Mucosa of stomach (tissue), 1 donor: ENCODE measurements around the gene ZFR2.
"Not testable (repeated sequence)": the region's sequence is repeated elsewhere in the genome, so short reads cannot be mapped to it uniquely, and the experiment has no call there.

Experiments
- H3K27me3 ChIP-seq: one replicate; pipeline ENCODE4 v1.7.0; 2013; ENCODE audit warnings: mild to moderate bottlenecking, low read length; ENCODE audit not compliant: control insufficient read depth, insufficient read depth
- H3K36me3 ChIP-seq: one replicate; pipeline ENCODE4 v1.7.0; 2013; ENCODE audit warnings: low read length; ENCODE audit not compliant: control insufficient read depth, insufficient read depth
- H3K4me1 ChIP-seq: one replicate; pipeline ENCODE4 v1.7.0; 2013; ENCODE audit warnings: mild to moderate bottlenecking, low read length; ENCODE audit not compliant: control insufficient read depth, insufficient read depth
- H3K4me3 ChIP-seq: one replicate; pipeline ENCODE4 v1.7.0; 2013; ENCODE audit warnings: low read length
- H3K9ac ChIP-seq: one replicate; pipeline ENCODE4 v1.7.0; 2013; ENCODE audit warnings: mild to moderate bottlenecking, low read length, moderate library complexity
- H3K9me3 ChIP-seq: one replicate; pipeline ENCODE4 v1.7.0; 2013; ENCODE audit warnings: mild to moderate bottlenecking, low read length, moderate library complexity; ENCODE audit not compliant: control insufficient read depth
- donor health status: Pancreatic carcinoma.

The ZFR2 gene

GRCh38 chr19:3895788-3896187 lies 26.9 kb upstream of the ZFR2 start:
- Histone ChIP-seq H3K9ac (no peak overlapping the region), H3K4me3 (no peak overlapping the region), H3K36me3 (no peaks in the 10 kb centered on the region), H3K27me3 (no peaks in the 10 kb centered on the region), H3K9me3 (no peaks in the 10 kb centered on the region), H3K4me1 (no peaks in the 10 kb centered on the region)

- not testable (repeated sequence) for H3K36me3 ChIP-seq, H3K4me1 ChIP-seq, H3K4me3 ChIP-seq, H3K9ac ChIP-seq, H3K9me3 ChIP-seq, H3K27me3 ChIP-seq
These were observed 26.1 kb upstream of the ZFR2 start for GRCh38 chr19:3894959-3895358.

- Histone ChIP-seq H3K4me1 (no peaks in the 10 kb centered on the region), H3K27me3 (no peaks in the 10 kb centered on the region), H3K9me3 (no peaks in the 10 kb centered on the region), H3K9ac (no peak overlapping the region), H3K4me3 (no peak overlapping the region), H3K36me3 (no peaks in the 10 kb centered on the region)
These were observed 24.8 kb upstream of the ZFR2 start for GRCh38 chr19:3893509-3894179.

- H3K9me3 ChIP-seq, result no peaks in the 10 kb centered on the region
- H3K4me1 ChIP-seq, result no peaks in the 10 kb centered on the region
- no peaks in the 10 kb centered on the region for H3K36me3 ChIP-seq
- no peaks in the 10 kb centered on the region for H3K27me3 ChIP-seq
- no peak overlapping the region for H3K9ac ChIP-seq
- no peak overlapping the region for H3K4me3 ChIP-seq
These were observed 21.8 kb upstream of the ZFR2 start for GRCh38 chr19:3890591-3890990.

- Histone ChIP-seq H3K9me3 (no peaks in the 10 kb centered on the region), H3K9ac (no peak overlapping the region), H3K36me3 (no peaks in the 10 kb centered on the region), H3K4me3 (no peak overlapping the region), H3K27me3 (peaks cover 27% of the 10 kb centered on the region), H3K4me1 (no peaks in the 10 kb centered on the region)
These were observed 13.2 kb upstream of the ZFR2 start for GRCh38 chr19:3882041-3882384.

GRCh38 chr19:3881272-3882040 lies 12.6 kb upstream of the ZFR2 start:
- Histone ChIP-seq H3K9me3 (no peaks in the 10 kb centered on the region), H3K36me3 (no peaks in the 10 kb centered on the region), H3K27me3 (peaks cover 27% of the 10 kb centered on the region), H3K9ac (no peak overlapping the region), H3K4me1 (no peaks in the 10 kb centered on the region), H3K4me3 (no peak overlapping the region)

- Histone ChIP-seq H3K4me3 (no peak within 1 kb of the TSS), H3K9me3 (no peaks in the 10 kb centered on the region), H3K27me3 (peaks cover 27% of the 10 kb centered on the region)
These were observed 11.8 kb upstream of the ZFR2 start, which contains the start of gene ATCAY for GRCh38 chr19:3880471-3881271. Gene ATCAY (plus strand): TSS chr19:3880685. CDS start chr19:3885768, 5,083 bp downstream.

GRCh38 chr19:3879656-3880055 lies 10.8 kb upstream of the ZFR2 start:
- Histone ChIP-seq H3K9me3 (no peaks in the 10 kb centered on the region), H3K36me3 (no peaks in the 10 kb centered on the region), H3K4me3 (no peak overlapping the region), H3K27me3 (peaks cover 27% of the 10 kb centered on the region), H3K9ac (no peak overlapping the region), H3K4me1 (no peaks in the 10 kb centered on the region)

More at GRCh38 chr19:3880471-3881271, 11.8 kb upstream of the ZFR2 start, which contains the start of gene ATCAY:
- Histone ChIP-seq H3K36me3 (no peaks in the 10 kb centered on the region), H3K4me1 (no peaks in the 10 kb centered on the region), H3K9ac (no peak within 1 kb of the TSS)

GRCh38 chr19:3874695-3875094 lies 5.9 kb upstream of the ZFR2 start:
- not testable (repeated sequence) for H3K9me3 ChIP-seq, H3K9ac ChIP-seq, H3K36me3 ChIP-seq, H3K4me1 ChIP-seq, H3K4me3 ChIP-seq
- peaks cover 14% of the 10 kb centered on the region for H3K27me3 ChIP-seq

GRCh38 chr19:3873151-3873550 lies 4.3 kb upstream of the ZFR2 start:
- H3K27me3 ChIP-seq, result peaks cover 26% of the 10 kb centered on the region

GRCh38 chr19:3867971-3868769 lies 668 bp downstream of the ZFR2 start:
- no peaks in the 10 kb centered on the region for H3K36me3 ChIP-seq
- no peaks in the 10 kb centered on the region for H3K4me1 ChIP-seq
- H3K27me3 ChIP-seq, result peaks cover 37% of the 10 kb centered on the region
- no peak overlapping the region for H3K4me3 ChIP-seq
- H3K9ac ChIP-seq, result no peak overlapping the region
- H3K9me3 ChIP-seq, result no peaks in the 10 kb centered on the region

More at GRCh38 chr19:3873151-3873550, 4.3 kb upstream of the ZFR2 start:
- Histone ChIP-seq H3K4me1 (no peaks in the 10 kb centered on the region), H3K9me3 (no peaks in the 10 kb centered on the region), H3K36me3 (no peaks in the 10 kb centered on the region), H3K9ac (no peak overlapping the region), H3K4me3 (no peak overlapping the region)
